HG03060 (cell line): ENCODE measurements around the gene AQP12A.
"Not testable (repeated sequence)": the region's sequence is repeated elsewhere in the genome, so short reads cannot be mapped to it uniquely, and the experiment has no call there.

ENCODE experiments used
- ATAC-seq: cut with Tn5 transposase; IDR thresholded peaks from one replicate; pipeline ENCODE4 v1.9.1; 2021; ENCODE audit warnings: low read depth, moderate number of reproducible peaks; ENCODE audit not compliant: unreplicated experiment

AQP12A gene

GRCh38 chr2:240655931-240656886 is 35.5 kb upstream of the AQP12A start:
- peak; percentile 49 for ATAC-seq

GRCh38 chr2:240659883-240660282 is 31.8 kb upstream of the AQP12A start:
- ATAC-seq: not testable (repeated sequence)

DNA sequence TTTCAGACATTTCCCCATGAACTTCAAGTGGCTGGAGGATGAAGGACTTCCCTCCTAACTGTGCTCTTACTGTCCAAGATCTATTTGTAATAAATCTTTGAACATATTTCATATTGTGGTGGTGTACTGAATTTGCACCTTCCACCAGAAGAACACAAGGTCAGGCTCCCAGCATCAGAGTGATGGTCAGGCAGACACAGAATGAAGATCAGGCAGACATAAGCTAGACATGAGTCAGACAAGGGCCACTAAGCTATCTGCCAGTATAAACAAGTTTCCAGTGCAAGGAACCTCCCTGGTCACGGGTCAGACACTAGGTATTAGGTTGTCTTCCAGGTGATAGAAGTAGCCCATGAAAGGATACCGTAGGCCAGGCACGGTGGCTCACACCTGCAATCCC is 29.0 kb upstream of the AQP12A start:
- ATAC-seq: no peak

- no peak for ATAC-seq
Measured at GRCh38 chr2:240663546-240664190, 28.0 kb upstream of the AQP12A start.

DNA sequence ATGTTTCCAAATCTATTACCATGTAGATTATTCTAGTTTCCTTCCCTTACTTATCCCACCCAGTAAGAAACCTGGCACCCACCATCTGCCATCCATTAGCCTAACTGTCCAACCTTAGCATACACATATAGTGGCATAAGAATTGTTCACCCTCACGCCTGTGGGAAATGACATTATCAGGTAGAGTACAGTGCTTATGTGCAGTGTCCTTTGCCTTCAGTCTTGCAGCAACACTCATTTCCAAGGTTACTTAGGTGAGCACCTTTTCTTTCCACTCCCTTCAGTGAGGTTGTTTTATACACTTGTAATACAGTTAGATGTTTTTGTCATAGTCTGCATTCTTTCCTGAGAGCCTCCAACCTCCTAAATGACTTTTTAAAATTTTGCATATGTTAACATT is 27.0 kb upstream of the AQP12A start:
- no peak for ATAC-seq

- no peak for ATAC-seq
Measured at GRCh38 chr2:240670402-240670801, 21.3 kb upstream of the AQP12A start.

DNA sequence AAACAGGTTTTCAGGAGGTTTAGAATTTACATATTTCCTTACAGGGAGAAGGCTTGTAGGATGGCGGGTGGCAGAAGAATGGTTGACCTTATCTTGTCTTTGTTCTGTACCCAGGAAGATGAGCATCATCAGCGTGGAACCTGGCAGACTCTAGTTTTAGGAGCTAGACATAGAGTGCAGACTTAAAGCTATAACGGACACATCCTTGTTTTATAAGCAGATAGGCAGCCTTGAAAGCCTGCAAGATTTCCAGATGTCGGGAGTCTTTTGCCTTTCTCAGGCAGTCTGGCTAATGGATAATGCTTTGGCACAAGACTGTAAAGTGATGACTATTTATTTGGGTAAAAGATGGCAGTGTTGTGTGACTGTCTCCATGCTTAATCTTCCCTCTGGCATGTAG is 20.7 kb upstream of the AQP12A start:
- ATAC-seq: no peak

- ATAC-seq: no peak
Measured at GRCh38 chr2:240672076-240672700, 19.5 kb upstream of the AQP12A start.

DNA sequence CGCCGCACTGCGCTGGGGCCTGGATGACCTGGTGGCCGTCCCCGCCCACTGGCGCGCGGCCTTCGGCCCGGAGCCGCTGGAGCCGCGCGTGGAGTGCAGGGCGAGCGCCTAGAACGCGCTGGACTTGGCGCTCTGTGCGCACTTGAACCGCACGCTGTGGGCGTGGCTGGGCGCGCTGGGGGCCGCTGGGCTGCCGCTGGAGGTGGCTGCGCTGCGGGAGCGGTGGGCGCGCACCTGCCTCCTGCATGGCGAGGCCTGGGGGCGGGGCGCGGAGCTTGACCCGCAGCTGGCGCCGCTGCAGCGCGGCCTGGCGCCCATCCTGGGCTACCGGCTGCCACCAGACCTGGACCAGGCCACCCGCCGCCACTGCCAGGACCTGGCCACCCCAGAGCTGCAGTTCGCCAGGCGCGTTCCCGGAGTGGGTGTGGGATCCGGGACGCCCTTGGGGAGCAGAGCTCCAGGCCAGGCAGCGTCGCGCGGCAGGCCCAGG is 18.9 kb upstream of the AQP12A start:
- ATAC-seq: no peak

DNA sequence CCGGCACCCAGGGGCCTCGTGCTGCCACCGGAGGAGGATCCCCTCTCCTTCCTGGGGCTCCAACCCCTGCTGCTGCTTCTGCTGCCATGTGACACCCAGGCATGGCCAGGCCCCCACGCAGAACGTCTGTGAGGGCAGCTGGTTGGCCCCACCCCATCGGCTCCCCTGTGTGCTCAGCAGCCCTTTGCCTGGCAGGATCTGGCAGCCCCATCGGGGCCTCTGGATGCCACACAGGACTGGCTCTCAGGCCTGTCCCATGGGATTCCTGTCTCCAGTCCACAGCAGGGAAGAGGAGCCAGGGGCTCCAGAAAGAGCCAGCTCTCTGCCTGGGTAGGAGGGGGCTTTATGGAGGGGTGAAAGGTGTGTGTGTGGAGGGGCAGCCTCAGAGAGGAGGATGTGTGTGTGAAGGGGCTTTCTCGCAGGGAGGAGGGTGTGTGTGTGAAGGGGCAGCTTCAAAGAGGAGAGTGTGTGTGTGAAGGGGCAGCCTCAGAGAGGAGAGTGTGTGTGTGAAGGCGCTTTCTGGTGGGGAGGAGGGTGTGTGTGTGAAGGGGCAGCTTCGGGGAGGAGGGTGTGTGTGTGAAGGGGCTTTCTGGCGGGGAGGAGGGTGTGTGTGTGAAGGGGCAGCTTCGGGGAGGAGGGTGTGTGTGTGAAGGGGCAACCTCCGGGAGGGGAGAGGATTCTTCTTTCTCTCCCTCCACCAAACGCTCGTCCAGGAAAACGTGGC is 17.0 kb upstream of the AQP12A start:
- ATAC-seq: not testable (repeated sequence)

GRCh38 chr2:240675345-240675744 is 16.3 kb upstream of the AQP12A start:
- not testable (repeated sequence) for ATAC-seq

GRCh38 chr2:240678043-240678442 is 13.6 kb upstream of the AQP12A start:
- not testable (repeated sequence) for ATAC-seq

GRCh38 chr2:240678909-240679308 is 12.8 kb upstream of the AQP12A start:
- not testable (repeated sequence) for ATAC-seq

- not testable (repeated sequence) for ATAC-seq
Measured at GRCh38 chr2:240680185-240680584, 11.5 kb upstream of the AQP12A start.

DNA sequence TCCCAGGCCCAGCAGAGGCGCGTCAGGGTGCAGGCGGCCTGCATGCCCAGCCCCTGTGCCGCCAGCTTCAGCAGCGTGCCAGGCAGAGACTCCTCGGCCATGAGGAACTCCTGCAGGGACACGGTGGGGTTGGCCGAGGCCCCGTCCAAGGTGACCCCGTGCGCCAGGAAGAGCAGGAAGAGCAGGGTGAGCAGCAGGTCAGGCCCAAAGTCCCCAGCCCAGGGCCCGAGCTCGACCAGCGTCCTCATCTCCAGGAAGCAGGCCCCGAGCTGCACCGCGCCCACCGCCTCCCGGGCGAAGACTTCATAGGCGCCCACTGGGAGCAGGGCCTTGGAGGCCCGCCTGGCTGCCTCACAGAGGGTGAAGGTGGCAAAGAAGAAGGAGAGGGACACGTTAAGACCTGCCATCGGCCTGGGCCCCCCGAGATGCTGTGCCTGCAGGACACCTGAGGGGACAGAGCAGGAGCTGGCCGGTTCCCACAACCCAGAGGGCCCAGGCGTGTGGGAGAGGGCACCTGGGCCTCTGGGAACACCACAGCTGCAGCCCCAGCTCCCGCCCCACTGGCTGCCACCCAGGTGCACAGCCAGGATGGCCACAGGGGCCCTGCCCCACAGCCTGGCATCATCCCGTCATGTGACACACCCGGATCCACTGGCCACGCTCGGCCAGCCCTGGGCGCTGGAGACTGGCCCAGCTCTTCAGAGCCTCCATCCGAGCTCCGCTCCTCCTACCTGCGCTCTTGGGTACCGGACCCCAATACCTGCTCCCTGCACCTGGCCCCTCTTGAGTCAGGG is 9.0 kb upstream of the AQP12A start, which contains the start of gene AQP12B:
Gene AQP12B, minus strand, starts transcription at position 455 of the 794 bp plus-strand sequence. Its CDS starts 48 bp downstream, at position 407.
- ATAC-seq: not testable (repeated sequence)

DNA sequence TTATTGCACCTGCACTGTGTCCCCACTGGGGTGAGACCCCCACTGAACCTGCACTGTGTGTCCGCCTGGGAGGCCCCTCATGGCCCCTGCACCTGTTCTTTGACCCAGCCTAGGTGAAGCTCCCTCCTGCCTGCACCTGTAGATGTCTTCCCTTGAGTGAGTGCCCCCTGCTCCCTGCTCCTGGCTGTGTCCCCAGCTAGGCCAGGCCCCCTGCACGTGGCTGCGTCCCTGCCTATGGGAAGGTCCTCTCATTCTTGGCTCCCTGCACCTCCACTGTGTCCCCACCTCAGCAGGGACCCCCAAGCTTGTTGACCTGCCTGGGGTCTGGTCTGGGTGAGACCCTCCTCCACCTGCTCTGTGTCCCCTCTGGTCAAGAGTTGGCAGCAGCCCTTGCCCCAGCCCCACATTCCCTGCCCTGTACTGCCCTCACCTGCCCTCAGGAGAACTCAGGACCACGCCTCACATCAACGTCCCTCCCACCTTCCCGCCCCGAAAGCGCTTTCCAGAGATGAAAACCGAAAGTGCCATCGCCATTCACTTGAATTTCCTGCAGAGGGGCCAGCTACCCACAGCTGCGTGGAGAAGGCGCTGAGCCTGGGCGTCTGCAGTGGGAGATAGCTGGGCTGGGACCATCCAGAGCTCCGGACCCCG is 8.2 kb upstream of the AQP12A start:
- not testable (repeated sequence) for ATAC-seq

GRCh38 chr2:240683980-240684728 is 7.5 kb upstream of the AQP12A start:
- ATAC-seq: not testable (repeated sequence)

GRCh38 chr2:240685771-240686371 is 5.8 kb upstream of the AQP12A start:
- no peak for ATAC-seq
